Esophagus muscularis mucosa (tissue), 4 donors: ENCODE results near the gene ENPP6. TPM values are rescaled to one million over a fixed set of nuclear protein-coding genes. Genes with fewer than 3 reads are reported as not detected.

Source experiments
- DNase-seq: peaks from one replicate; pipeline ENCODE4 v3.0.0-alpha.2; 2017; ENCODE audit errors: extremely low spot score
- H3K27ac ChIP-seq, 4 donors: fragments of 200-600 bp; sonication (generic); replicated peaks in 1 of 4; 1 replicate in 3 of 4; 2 replicates in 1 of 4; pipeline ENCODE4 v1.5.1; 2016 to 2019; ENCODE audit warnings: mild to moderate bottlenecking in 1 of 4
- H3K27me3 ChIP-seq, 4 donors: fragments of 200-600 bp; sonication (generic); one replicate each; pipeline versions ENCODE4 v1.5.1 to v1.6.0; 2016 to 2019
- H3K36me3 ChIP-seq, 4 donors: fragments of 200-600 bp; sonication (generic); one replicate each; pipeline ENCODE4 v1.5.1; 2016 to 2019
- H3K4me1 ChIP-seq, 4 donors: fragments of 200-600 bp; sonication (generic); one replicate each; pipeline ENCODE4 v1.5.1; 2016 to 2019
- H3K4me3 ChIP-seq, 4 donors: fragments of 200-600 bp; sonication (generic); 1 replicate in 2 of 4; 2 replicates in 2 of 4; pipeline ENCODE4 v1.5.1; 2016 to 2019; ENCODE audit warnings: mild to moderate bottlenecking in 4 of 4, moderate library complexity in 1 of 4
- H3K9me3 ChIP-seq, 4 donors: fragments of 200-600 bp; sonication (generic); 1 replicate in 3 of 4; 2 replicates in 1 of 4; pipeline ENCODE4 v1.5.1; 2016 to 2019
- CTCF ChIP-seq, 3 experiments: fragments of 200-600 bp in 2 of 3; fragments of 450-650 bp in 1 of 3; sonication (generic) in 2 of 3; IDR thresholded peaks; one replicate each; pipeline ENCODE4 v1.5.1; 2017 to 2019; ENCODE audit warnings: antibody characterized with exemption in 3 of 3, mild to moderate bottlenecking in 2 of 3, moderate library complexity in 1 of 3
- EP300 ChIP-seq: sonication (generic); formaldehyde crosslinking; IDR thresholded peaks from one replicate; pipeline ENCODE4 v1.6.1; 2017; ENCODE audit warnings: antibody characterized with exemption
- POLR2A ChIP-seq: fragments of 450-650 bp; IDR thresholded peaks from one replicate; pipeline ENCODE4 v1.6.1; 2017; ENCODE audit warnings: antibody characterized with exemption, moderate library complexity, mild to moderate bottlenecking, low read depth
- POLR2AphosphoS5 ChIP-seq, 2 donors: sonication (generic); formaldehyde crosslinking; IDR thresholded peaks; one replicate each; pipeline ENCODE4 v1.6.1; 2017; ENCODE audit warnings: antibody characterized with exemption in 2 of 2
- WGBS: methylation state at CpG from one replicate; pipeline ENCODE4 v1.1.5; 2018; 5-methylcytosine and 5-hydroxymethylcytosine counted together
- intact Hi-C: fragments of 100-400 bp; cut with DNase I; formaldehyde crosslinking; loops from one replicate; pipeline ENCODE4 v1.15.1; 2023
- total RNA-seq, 4 donors: library from RNA; depleted of rRNA; stranded (reverse); fragments of >200 nt; gene quantifications; one replicate each; pipeline versions ENCODE4 v1.1.0 to v1.2.1, GENCODE V29; 2016

Gene ENPP6
- total RNA-seq, 4 donors from 2014 or later: 0.42 to 1.1 (median 0.92) TPM

GRCh38 chr4:184263461-184263860, 45.8 kb upstream of the ENPP6 start:
- DNase-seq: peak; percentile 77
- TF ChIP-seq POLR2AphosphoS5 (IDR thresholded peaks at IDR 0.05) (no peak), POLR2A (no peak), EP300 (no peak), CTCF (IDR thresholded peaks at IDR 0.05) (no peak)
- WGBS: 91% methylated on average over 5 of the region's 5 CpGs

DNA sequence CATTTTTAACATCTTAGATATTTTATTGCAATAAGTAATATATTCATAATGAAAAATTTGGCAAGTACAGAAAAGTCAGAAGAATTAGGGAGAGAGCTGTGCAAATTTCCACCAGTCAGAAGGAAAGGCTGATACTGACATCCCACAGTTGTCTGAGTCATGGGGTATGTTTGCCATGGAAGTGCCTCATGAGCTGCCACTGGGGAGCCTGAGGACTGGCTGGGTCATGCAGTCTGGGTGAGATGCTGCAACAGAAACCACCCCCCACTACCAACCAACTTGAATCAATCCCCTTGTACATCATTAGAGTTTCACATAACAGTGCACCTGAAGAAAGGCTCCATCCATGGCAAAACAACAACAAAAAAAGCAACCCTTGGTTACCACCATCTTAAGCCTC, 45.2 kb upstream of the ENPP6 start:
- TF ChIP-seq POLR2A (no peak), POLR2AphosphoS5 (IDR thresholded peaks at IDR 0.05) (no peak), EP300 (no peak), CTCF (IDR thresholded peaks at IDR 0.05) (no peak)
- peak; percentile 45 for DNase-seq
- Histone ChIP-seq H3K4me1 (peaks cover 0 to 5% (median 2%) of the 10 kb centered on the region in 4 donors), H3K4me3 (no peak overlapping the region), H3K36me3 (no peaks in the 10 kb centered on the region), H3K27ac (no peak overlapping the region), H3K9me3 (no peaks in the 10 kb centered on the region), H3K27me3 (peaks cover 0 to 4% (median 0%) of the 10 kb centered on the region in 4 donors)
- intact Hi-C loops: loop anchor here (5.0 kb wide), 2 partner anchors 214 to 384 kb away; partner anchors contain the start of genes CASP3 and PRIMPOL

More at GRCh38 chr4:184263461-184263860, 45.8 kb upstream of the ENPP6 start:
- Histone ChIP-seq H3K4me3 (no peak overlapping the region), H3K27ac (no peak overlapping the region), H3K27me3 (no peaks in the 10 kb centered on the region), H3K4me1 (peaks cover 0 to 7% (median 4%) of the 10 kb centered on the region in 4 donors), H3K9me3 (no peaks in the 10 kb centered on the region), H3K36me3 (no peaks in the 10 kb centered on the region)
- intact Hi-C loops: loop anchor here (5.0 kb wide), 2 partner anchors 214 to 384 kb away; partner anchors contain the start of genes CASP3 and PRIMPOL

DNA sequence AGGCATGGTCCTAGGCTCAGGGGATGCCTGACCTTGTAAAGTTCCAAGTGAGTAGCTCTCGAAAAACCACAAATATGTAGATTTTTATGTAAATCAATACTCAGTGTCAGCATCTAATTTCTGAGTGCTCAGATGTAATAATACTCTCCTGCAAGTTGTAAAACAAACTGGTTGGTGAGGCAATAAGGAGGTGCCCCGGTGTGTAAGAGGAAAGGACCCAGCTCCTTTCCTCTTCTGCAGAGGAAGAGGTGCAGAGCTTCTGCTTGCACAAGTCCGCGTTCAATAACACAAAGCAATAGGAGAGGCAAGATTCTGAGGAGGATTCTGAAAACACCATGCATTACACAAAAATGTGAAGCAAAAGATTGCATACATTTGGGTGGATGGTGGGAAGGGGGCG, 43.6 kb upstream of the ENPP6 start:
- Histone ChIP-seq H3K4me3 (no peak overlapping the region), H3K9me3 (no peaks in the 10 kb centered on the region), H3K27me3 (peaks cover 0 to 10% (median 0%) of the 10 kb centered on the region in 4 donors), H3K36me3 (no peaks in the 10 kb centered on the region), H3K4me1 (peaks cover 0 to 5% (median 2%) of the 10 kb centered on the region in 4 donors), H3K27ac (no peak overlapping the region)
- intact Hi-C loops: loop anchor here (5.0 kb wide), 2 partner anchors 216 to 386 kb away; partner anchors contain the start of genes CASP3 and PRIMPOL
- DNase-seq: peak; percentile 5
- TF ChIP-seq CTCF (IDR thresholded peaks at IDR 0.05) (no peak), POLR2AphosphoS5 (IDR thresholded peaks at IDR 0.05) (no peak), EP300 (no peak), POLR2A (no peak)
- 83% methylated on average over 5 of the region's 5 CpGs for WGBS

DNA sequence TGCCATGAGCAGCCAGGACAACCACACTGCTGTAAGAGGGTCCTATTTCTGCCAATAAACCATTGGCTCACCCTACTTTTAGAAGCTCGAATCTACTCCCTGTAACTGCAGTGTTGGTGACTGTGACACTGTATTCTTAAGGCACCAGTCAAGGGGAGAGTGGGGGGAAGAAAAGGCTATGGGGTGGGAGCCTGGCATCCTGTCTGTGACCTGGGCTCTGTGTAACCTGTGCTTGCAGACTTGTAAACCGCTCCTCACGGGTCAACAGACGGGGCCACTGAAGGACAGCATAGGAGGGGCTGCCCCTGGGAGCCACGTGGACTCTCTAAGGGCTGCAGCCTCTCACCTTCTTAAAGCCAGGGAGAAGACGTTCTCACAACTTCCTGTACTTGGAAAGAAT, 42.2 kb upstream of the ENPP6 start:
- peak; percentile 72 for DNase-seq
- 46% methylated on average over 6 of the region's 6 CpGs for WGBS
- H3K27me3 ChIP-seq: peaks cover 0 to 10% (median 0%) of the 10 kb centered on the region in 4 donors
- no peaks in the 10 kb centered on the region for H3K36me3 ChIP-seq
- TF ChIP-seq POLR2A (no peak), CTCF (IDR thresholded peaks at IDR 0.05) (no peak)
- H3K4me1 ChIP-seq: peaks cover 0 to 5% (median 2%) of the 10 kb centered on the region in 4 donors
- intact Hi-C loops: loop anchor here (5.0 kb wide), 2 partner anchors 217 to 387 kb away; partner anchors contain the start of genes CASP3 and PRIMPOL
- no peak overlapping the region for H3K4me3 ChIP-seq
- H3K27ac ChIP-seq: no peak overlapping the region
- H3K9me3 ChIP-seq: no peaks in the 10 kb centered on the region

DNA sequence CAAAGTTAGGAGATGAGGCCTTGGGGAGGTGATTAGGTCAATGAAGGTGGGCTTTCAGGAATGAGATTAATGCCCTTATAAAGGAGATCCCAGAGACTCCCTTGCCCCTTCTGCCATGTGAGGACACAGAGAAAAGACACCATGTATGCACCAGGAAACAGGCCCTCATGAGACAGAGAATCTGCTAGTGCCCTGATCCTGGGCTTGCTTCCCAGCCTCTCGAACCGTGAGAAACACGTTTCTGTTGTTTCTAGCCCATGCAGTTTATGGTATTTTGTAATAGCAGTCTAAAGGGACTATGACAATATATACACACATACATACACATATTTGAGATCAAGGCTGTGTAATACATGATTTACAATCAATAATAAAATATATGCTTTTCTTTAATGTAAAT, 41.4 kb upstream of the ENPP6 start:
- TF ChIP-seq CTCF (IDR thresholded peaks at IDR 0.05) (no peak), POLR2A (no peak), POLR2AphosphoS5 (IDR thresholded peaks at IDR 0.05) (no peak), EP300 (no peak)
- Histone ChIP-seq H3K4me3 (no peak overlapping the region), H3K27me3 (peaks cover 0 to 10% (median 0%) of the 10 kb centered on the region in 4 donors), H3K36me3 (no peaks in the 10 kb centered on the region), H3K4me1 (peaks cover 0 to 2% (median 0%) of the 10 kb centered on the region in 4 donors), H3K27ac (no peak overlapping the region), H3K9me3 (no peaks in the 10 kb centered on the region)
- DNase-seq: no peak
- intact Hi-C loops: no loop called here
- WGBS: 87% methylated on average over 3 of the region's 3 CpGs
